Measurements from ENCODE around the gene RPS15A. TPM values are rescaled to one million over a fixed set of nuclear protein-coding genes. Genes with fewer than 3 reads are reported as not detected.
A peak's percentile ranks its signal among the peaks of the same experiment; 100 is the strongest.
"Not testable (repeated sequence)": the region's sequence is repeated elsewhere in the genome, so short reads cannot be mapped to it uniquely, and the experiment has no call there.

RPS15A gene
- total RNA-seq, 2 experiments from 2014 or later, result 2,060 to 2,087 TPM

DNA sequence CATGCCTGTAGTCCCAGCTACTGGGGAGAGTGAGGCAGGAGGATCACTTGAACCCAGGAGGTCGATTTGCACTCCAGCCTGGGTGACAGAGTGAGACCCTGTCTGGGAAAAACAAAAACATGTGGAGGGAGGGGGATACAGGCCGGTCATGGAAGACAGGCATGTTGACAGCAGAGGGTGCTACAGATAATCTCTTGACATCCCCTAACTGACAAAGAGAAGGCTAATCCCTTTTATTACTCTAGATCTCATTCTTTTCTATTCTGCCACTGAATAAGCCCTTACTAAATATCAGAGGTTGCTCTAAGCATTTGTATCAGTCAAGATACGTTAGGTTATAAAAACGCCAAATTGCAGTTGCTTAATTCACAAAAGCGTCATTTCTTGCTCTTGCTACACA, 13.8 kb downstream of the RPS15A start:
- H3K9me3 Mint-ChIP-seq; H3K4me1 Mint-ChIP-seq (ENCODE audit: low read depth); H3K36me3 Mint-ChIP-seq; intact Hi-C loops (cut with micrococcal nuclease); DNase-seq; H3K4me3 Mint-ChIP-seq; CTCF ChIA-PET; POLR2A ChIA-PET; H3K27me3 Mint-ChIP-seq; H3K27ac Mint-ChIP-seq: not testable (repeated sequence)

DNA sequence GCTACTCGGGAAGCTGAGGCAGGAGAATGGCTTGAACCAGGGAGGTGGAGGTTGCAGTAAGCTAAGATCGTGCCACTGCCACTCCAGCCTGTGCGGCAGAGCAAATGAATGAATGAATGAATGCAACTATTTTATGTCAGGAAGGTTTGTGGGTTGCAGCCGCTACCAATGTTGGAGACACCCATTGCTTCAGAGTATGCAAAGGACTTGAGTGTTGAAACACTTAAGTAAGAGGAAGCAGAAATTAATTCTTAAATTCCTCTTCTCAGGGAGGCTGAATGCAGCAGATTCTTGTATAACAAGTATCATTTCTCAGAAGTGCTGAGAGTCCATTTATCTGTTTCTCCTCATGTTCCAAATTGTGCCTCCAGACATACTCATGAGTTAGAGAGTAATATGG, 15.5 kb downstream of the RPS15A start:
- intact Hi-C loops (cut with micrococcal nuclease); DNase-seq; H3K27me3 Mint-ChIP-seq; H3K4me1 Mint-ChIP-seq (ENCODE audit: low read depth); POLR2A ChIA-PET; CTCF ChIA-PET; H3K36me3 Mint-ChIP-seq; H3K4me3 Mint-ChIP-seq; H3K27ac Mint-ChIP-seq; H3K9me3 Mint-ChIP-seq: not testable (repeated sequence)

DNA sequence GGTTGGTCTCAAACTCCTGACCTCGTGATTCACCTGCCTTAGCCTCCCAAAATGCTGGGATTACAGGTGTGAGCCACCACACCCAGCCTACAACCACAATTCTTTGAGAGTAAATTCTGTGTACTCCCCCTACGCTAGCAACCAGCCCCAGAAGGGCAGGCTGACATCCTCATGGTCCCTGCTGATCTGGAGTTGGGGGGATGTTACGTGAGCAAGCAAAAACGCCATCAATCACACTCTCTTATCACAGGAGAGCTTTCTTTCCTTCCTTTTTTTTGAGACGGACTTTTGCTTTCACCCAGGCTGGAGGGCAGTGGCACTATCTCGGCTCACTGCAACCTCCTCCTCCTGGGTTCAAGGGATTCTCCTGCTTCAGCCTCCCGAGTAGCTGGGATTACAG, 18.0 kb downstream of the RPS15A start:
- H3K36me3 Mint-ChIP-seq; intact Hi-C loops (cut with micrococcal nuclease): not testable (repeated sequence)

DNA sequence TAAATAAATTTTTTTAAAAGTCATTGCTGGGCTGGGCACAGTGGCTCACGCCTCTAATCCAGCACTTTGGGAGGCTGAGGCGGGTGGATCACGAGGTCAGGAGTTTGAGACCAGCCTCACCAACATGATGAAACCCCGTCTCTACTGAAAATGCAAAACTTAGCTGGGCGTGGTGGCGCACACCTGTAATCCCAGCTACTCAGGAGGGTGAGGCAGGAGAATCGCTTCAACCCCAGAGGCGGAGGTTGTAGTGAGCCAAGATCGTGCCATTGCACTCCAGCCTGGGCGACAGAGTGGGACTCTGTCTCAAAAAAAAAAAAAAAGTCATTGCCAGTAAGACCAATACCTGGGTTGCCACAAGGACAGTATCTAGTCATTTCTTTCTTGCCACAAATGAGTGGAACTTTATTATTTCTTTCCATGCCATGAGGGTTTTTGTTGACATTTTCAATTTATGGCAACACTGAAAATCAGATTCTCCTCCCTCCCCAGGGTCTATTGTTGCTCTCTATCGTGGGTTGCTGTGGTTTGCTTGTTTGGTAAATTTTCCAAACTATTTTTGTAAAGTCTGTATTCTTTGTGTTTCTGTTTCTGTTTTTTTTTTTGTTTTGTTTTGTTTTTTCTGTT, 19.7 kb downstream of the RPS15A start:
- H3K36me3 Mint-ChIP-seq; POLR2A ChIA-PET; H3K9me3 Mint-ChIP-seq; H3K4me3 Mint-ChIP-seq; H3K27me3 Mint-ChIP-seq; intact Hi-C loops (cut with micrococcal nuclease); H3K27ac Mint-ChIP-seq: not testable (repeated sequence)
- CTCF ChIA-PET, result interaction anchor here (1.1 kb wide), 1 partner anchor 31 kb away, joined by 4 read pairs; the partner anchor contains the start of gene ARL6IP1
- H3K4me1 Mint-ChIP-seq (ENCODE audit: low read depth), result peaks cover 15% of the 10 kb centered on the region
- peak; percentile 29 for DNase-seq

More for the DNA sequence above, 18.0 kb downstream of the RPS15A start:
- H3K9me3 Mint-ChIP-seq, H3K27me3 Mint-ChIP-seq, H3K4me3 Mint-ChIP-seq, POLR2A ChIA-PET, CTCF ChIA-PET, H3K27ac Mint-ChIP-seq, DNase-seq: not testable (repeated sequence)
- H3K4me1 Mint-ChIP-seq (ENCODE audit: low read depth), result peaks cover 14% of the 10 kb centered on the region

DNA sequence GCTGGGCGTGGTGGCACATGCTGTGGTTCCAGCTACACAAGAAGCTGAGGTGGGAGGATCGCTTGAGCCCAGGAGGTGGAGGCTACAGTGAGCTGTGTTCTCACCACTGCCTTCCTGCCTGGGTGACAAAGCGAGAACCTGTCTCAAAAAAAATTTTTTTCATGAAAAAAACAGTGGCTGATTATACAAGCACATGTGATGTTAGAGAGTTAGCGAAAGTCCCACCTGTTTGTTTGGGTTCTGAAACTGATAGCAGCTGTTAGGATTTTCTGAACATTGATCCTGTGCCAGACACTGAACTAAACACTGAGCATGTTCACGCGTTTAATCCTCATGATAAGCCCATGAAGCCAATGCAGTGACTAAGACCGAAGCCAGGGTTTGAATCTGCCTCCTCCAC, 22.9 kb downstream of the RPS15A start:
- H3K27ac Mint-ChIP-seq; H3K4me3 Mint-ChIP-seq; H3K36me3 Mint-ChIP-seq; intact Hi-C loops (cut with micrococcal nuclease); CTCF ChIA-PET; H3K27me3 Mint-ChIP-seq; H3K9me3 Mint-ChIP-seq: not testable (repeated sequence)
- H3K4me1 Mint-ChIP-seq (ENCODE audit: low read depth), result peaks cover 15% of the 10 kb centered on the region
- DNase-seq, result peak; percentile 52
- POLR2A ChIA-PET, result interaction anchor here (0.8 kb wide), 1 partner anchor 20 kb away, joined by 3 read pairs; no protein-coding TSS in a partner anchor

DNA sequence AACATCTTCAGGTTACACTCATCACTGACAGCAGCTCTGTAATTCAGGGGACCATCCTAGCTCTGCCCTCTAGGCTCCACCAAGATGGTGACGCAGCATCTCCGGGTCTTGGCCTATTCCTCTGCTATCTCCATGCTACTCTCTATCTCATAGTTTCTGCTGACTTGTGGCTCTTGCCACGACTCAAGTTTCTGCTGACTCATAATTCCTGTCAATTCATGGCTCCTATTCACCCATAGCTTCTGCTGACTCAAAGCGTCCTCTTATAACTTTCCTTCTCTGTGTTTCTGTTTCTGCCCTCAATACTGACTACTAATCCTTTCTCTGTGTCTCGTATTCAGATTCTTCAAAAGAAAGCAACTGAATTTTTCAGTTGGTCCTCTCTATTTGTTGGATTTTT, 27.4 kb downstream of the RPS15A start:
- CTCF ChIA-PET; H3K27me3 Mint-ChIP-seq; H3K4me3 Mint-ChIP-seq; POLR2A ChIA-PET; H3K27ac Mint-ChIP-seq; H3K4me1 Mint-ChIP-seq (ENCODE audit: low read depth); H3K9me3 Mint-ChIP-seq; intact Hi-C loops (cut with micrococcal nuclease); DNase-seq; H3K36me3 Mint-ChIP-seq: not testable (repeated sequence)

DNA sequence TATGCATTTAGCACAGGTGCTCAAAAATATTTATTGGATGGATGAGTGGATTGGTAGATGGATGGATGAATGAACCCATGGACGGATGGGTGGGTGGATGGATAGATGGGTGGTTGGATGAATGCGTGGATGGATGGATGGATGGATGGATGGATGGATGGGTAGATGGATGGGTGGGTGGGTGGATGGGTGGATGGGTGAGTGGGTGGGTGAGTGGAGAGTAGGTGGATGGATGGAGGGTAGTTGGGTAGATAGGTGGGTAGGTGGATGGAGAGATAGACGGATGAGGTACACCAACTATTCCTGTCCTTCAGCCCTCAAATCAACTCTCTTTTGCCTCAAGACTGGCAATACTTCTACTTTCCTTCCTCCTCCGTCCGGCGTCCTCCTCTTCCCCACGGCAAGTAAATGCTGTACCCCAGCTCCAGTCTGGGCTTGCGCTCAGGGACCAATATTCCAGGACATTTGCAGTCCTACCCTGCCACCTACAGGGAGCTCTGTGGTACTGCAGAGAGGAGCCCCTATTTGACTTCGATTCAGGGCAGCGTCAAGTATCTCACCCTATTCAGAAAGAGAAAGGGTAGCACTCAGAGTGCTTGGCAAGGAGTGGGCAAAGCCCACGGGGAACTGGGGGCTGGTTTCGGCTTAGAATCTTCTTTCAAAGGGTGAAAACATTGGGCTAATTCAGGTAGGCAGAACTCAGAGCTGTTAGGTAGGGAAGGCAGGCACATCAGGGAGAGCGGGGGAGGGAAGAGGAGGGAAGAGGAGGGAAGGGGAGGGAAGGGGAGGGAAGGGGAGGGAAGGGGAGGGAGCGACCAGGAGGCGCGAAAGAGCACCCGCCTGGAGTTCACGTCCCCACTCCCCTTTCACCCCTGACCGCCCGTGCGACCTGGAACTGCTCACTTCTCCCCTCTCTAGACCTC, 30.3 kb downstream of the RPS15A start:
- CTCF ChIA-PET; H3K9me3 Mint-ChIP-seq; H3K36me3 Mint-ChIP-seq; H3K4me3 Mint-ChIP-seq; POLR2A ChIA-PET; intact Hi-C loops (cut with micrococcal nuclease); H3K27ac Mint-ChIP-seq; H3K27me3 Mint-ChIP-seq: not testable (repeated sequence)
- peak; percentile 72 for DNase-seq
- peaks cover 18% of the 10 kb centered on the region for H3K4me1 Mint-ChIP-seq (ENCODE audit: low read depth)

DNA sequence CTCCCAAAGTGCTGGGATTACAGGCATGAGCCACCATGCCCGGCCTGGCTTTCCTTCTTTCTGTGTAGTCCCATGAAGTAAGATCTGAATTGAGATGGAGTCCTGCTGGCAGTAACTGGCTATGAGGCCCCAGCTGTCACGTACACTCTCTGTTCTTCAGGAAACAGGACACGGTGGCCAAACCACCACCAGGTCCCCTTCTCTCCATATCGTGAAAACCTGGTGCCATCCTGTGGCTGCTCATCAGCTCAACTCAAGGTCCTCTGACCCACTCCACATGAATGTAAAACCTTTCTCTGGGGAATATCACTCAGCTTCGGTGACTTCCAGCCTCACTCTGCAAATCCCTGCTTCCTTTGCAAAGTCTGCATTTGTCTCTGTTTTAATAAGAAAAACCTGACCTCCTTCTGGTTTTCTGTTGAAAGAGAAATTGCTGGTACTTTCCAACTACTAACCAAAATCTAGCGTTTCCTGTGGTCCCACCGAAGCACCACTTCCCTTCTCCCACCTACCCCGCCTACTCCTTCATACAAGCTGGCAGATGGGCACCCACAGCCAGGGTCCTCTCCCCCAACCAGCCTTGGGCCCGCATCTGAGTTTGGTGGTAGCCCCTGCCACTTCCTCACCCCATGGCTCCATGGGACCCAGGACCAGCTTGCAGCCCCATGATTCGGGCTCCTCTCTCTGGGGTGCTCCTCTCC, 32.0 kb downstream of the RPS15A start:
- CTCF ChIA-PET, result not testable (repeated sequence)
- DNase-seq, result peak; percentile 23

DNA sequence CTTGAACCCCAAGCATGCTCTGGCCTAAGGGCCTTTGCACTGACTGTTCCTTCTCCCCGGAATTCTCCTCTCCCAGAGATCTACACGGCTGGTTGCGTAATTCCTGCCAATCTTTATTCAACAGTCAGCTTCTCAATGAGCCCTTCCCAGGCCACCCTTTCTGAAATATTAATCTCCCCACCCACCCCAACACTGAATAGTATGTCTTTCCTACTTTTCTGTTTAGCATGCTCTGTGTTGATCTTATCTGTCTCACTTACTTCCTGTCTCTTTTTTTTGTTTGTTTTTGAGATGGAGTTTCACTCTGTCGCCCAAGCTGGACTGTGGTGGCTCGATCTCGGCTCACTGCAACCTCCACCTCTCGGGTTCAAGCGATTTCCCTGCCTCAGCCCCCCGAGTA, 33.5 kb downstream of the RPS15A start:
- H3K36me3 Mint-ChIP-seq; H3K27ac Mint-ChIP-seq; H3K27me3 Mint-ChIP-seq; H3K4me3 Mint-ChIP-seq; H3K9me3 Mint-ChIP-seq; CTCF ChIA-PET; POLR2A ChIA-PET; DNase-seq; intact Hi-C loops (cut with micrococcal nuclease): not testable (repeated sequence)
- peaks cover 18% of the 10 kb centered on the region for H3K4me1 Mint-ChIP-seq (ENCODE audit: low read depth)

More for the DNA sequence above, 32.0 kb downstream of the RPS15A start:
- intact Hi-C loops (cut with micrococcal nuclease); H3K4me3 Mint-ChIP-seq; H3K36me3 Mint-ChIP-seq; H3K9me3 Mint-ChIP-seq; H3K27ac Mint-ChIP-seq; H3K27me3 Mint-ChIP-seq; POLR2A ChIA-PET: not testable (repeated sequence)
- H3K4me1 Mint-ChIP-seq (ENCODE audit: low read depth), result peaks cover 18% of the 10 kb centered on the region

DNA sequence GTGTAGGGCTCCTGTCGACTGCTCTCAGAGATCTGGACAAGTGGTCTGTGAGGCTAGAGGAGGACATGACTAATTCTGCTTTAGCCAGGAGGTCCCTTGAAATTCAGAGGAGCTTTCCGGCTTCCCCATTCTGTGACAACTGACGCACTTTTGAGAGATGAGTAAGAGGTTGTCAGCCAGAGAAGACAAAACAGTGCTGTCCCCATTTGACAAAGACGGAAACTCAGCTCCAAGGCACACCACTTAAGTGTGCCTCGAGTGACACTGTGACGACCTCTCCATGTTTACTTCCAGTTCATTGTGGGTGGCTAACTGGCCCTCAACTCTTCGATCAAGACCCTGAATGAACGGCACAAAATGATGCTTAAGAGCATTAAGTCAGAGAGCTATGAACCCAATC, 47.3 kb downstream of the RPS15A start:
- H3K27me3 Mint-ChIP-seq, result not testable (repeated sequence)

DNA sequence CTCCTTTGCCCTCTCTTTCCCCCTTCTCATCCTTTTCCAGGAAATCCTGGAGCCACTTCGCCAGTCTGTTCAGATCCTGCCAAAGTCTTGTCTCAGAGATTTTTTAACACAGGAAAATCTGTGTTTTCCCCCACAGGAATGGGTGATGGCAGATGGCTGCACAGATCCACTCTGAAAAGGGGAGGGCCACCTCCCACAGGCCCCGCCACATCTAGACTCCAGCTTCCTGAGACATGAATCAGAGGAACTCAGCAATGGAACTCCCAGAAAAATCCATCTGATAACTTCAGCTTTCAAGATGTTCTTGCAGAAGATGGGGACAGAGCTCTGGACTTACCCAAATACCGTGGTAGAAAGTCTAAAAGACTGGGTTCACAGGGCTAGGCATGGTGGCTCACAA, 50.1 kb downstream of the RPS15A start:
- CTCF ChIA-PET; H3K9me3 Mint-ChIP-seq; DNase-seq; H3K36me3 Mint-ChIP-seq; H3K4me3 Mint-ChIP-seq; H3K27me3 Mint-ChIP-seq; intact Hi-C loops (cut with micrococcal nuclease); H3K27ac Mint-ChIP-seq; H3K4me1 Mint-ChIP-seq (ENCODE audit: low read depth); POLR2A ChIA-PET: not testable (repeated sequence)

More for the DNA sequence above, 47.3 kb downstream of the RPS15A start:
- H3K36me3 Mint-ChIP-seq; H3K4me3 Mint-ChIP-seq; H3K4me1 Mint-ChIP-seq (ENCODE audit: low read depth); intact Hi-C loops (cut with micrococcal nuclease); H3K9me3 Mint-ChIP-seq; CTCF ChIA-PET; DNase-seq; H3K27ac Mint-ChIP-seq; POLR2A ChIA-PET: not testable (repeated sequence)

DNA sequence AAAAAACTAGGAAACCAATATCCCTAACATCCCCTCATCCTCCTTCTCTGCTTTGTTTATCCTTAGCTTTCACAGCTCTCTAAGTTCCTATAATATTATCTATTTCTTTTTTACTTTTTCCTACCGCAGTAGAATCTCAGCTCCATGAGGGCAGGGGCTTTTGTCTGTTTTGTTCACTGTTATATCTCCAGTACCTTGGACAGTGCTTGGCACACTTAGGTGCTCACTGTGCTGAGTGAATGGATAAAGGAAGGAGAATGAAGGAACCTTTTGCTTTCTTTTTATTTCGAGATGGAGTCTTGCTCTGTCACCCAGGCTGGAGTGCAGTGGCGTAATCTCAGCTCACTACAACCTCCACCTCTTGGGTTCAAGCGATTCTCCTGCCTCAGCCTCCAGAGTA, 51.4 kb downstream of the RPS15A start:
- DNase-seq; POLR2A ChIA-PET; H3K36me3 Mint-ChIP-seq; H3K4me3 Mint-ChIP-seq; H3K27me3 Mint-ChIP-seq; H3K9me3 Mint-ChIP-seq; CTCF ChIA-PET; H3K27ac Mint-ChIP-seq; H3K4me1 Mint-ChIP-seq (ENCODE audit: low read depth); intact Hi-C loops (cut with micrococcal nuclease): not testable (repeated sequence)
